Suprapubic skin (tissue), 4 donors: Measurements from ENCODE around the gene ARF3.

Experiments used
- CTCF ChIP-seq, 2 donors: fragments of 200-600 bp in 1 of 2; fragments of 450-650 bp in 1 of 2; sonication (generic) in 1 of 2; IDR thresholded peaks; one replicate each; pipeline ENCODE4 v1.5.1; 2016 to 2019; ENCODE audit warnings: antibody characterized with exemption in 2 of 2, mild to moderate bottlenecking in 1 of 2, moderate library complexity in 1 of 2
- POLR2A ChIP-seq, 2 donors: fragments of 450-650 bp; IDR thresholded peaks; one replicate each; pipeline ENCODE4 v1.6.1; 2017; ENCODE audit warnings: antibody characterized with exemption in 2 of 2, mild to moderate bottlenecking in 2 of 2, moderate library complexity in 2 of 2
- POLR2AphosphoS5 ChIP-seq, 3 donors: sonication (generic); formaldehyde crosslinking; IDR thresholded peaks; one replicate each; pipeline ENCODE4 v1.6.1; 2017; ENCODE audit warnings: antibody characterized with exemption in 3 of 3

GRCh38 chr12:48957141-48958048 lies at the start of gene ARF3:
- TF ChIP-seq CTCF (IDR thresholded peaks at IDR 0.05) (no peak), POLR2A (IDR thresholded peaks at IDR 0.05) (no peak), POLR2AphosphoS5 (IDR thresholded peaks at IDR 0.05) (peak in 1 of 3 donors; percentile 24)
